Measurements from ENCODE around the gene SLC22A31.
"Not testable (repeated sequence)": the region's sequence is repeated elsewhere in the genome, so short reads cannot be mapped to it uniquely, and the experiment has no call there.

SLC22A31 gene

DNA sequence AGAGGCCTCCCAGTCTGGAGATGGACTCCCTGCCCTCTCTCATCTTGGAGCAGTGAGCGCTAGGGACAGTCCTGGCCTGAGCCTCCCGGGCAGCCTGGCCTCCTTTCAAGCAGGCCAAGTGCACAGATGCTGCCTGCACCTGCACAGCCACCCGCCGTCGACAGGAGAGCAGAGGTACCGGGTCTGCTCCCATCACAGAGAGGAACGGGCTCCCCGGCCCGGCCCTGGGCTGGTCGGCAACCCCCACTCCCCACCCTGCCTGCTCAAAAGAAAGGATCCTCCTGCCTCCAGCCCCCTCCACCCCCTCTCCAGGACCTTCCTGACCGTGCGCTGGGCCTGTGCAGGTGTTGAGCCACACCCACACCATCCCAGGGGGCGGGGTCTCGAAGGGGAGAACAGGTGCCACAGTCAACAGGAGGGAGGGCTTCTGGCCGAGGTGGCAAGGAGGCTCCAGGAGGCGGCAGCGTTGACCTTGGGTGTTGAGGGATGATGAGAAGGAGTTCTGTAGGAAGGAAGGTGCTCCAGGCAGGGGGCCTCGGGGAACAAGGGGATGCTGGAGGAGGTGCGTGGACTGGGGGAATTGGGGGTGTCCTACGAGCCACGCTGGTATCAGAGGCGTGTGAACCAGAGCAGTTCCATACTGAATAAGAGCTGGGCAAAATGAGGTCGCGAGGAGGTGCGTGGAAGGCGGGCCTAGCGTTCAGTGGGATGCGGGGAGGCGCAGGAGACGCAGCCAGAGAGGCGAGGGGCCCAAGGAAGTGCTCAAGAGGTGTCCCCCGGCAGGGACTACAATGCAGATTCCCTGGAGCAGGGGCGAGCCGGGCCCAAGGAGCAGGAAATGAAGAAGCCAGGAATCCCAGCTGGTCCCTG, 29.8 kb downstream of the SLC22A31 start:
- Mint-ChIP-seq H3K36me3 (no peaks in the 10 kb centered on the region), H3K27ac (peak overlapping the region; percentile 55), H3K4me3 (peak overlapping the region; percentile 72), H3K4me1 (peaks cover 9% of the 10 kb centered on the region), H3K9me3 (no peaks in the 10 kb centered on the region)
- peak in 1 of 2 donors; percentile 59 for DNase-seq (ENCODE audit: low spot score in 2 of 2)
- peak; percentile 1 for ATAC-seq

DNA sequence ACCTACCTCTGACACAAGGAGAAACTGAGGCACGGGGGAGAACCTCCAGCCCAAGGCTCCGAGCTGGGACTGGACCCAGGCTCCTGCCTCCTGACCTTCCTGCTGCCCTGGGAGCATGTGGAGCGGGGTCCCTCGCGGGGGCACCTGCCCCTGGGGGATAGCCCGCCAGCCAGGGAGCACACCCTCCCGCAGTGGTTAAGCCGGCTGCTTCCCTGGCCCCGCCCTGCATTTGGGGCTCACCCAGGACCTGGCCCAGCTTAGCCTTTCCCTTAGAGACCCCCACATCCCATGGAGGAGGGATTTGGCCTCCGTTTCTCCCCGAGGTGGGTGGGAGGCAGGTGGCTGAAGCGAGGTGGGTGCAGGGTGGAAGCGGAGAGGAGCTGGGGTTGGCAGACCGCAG, 30.6 kb downstream of the SLC22A31 start:
- no peak overlapping the region for H3K27ac Mint-ChIP-seq
- no peak for DNase-seq (ENCODE audit: low spot score in 2 of 2)

DNA sequence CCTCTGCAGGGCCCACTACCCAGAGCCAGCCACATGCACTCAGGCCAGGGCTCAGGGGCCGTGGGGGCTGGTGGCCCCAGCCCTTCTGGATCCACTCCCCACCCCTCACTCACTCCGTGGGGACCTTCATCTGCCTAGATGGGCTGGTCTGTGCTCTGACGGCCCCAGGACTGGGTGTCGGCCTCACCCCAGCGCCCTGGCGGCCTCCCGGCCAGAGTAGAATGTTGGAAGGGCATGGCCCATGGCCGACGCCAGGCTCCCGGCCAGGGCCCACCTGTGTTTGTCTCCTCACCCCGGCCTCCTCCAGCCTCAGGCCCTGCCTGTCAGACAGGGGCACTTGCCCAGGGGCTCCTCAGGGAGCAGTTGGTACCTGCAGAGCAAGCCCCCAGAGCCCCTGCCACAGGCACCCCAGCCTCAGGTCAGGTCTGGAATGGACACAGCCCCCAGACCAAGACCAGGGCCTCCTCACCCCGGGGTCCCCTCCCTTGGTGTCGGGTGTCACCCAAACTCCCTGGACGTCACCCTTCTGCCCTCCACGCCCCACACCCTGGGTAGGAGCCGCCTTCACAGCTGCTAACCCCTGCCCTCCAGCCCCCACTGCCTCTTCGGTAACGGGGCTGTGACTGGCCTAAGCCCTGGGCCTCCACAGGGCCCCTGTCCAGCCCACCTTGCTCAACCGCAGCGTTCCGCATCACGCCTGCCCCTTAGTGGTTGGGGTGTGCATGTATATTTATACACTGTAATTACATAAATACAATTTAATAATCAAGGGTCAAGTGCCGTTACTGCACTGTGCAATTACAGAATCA, 31.8 kb downstream of the SLC22A31 start:
- Mint-ChIP-seq H3K27ac (no peak overlapping the region), H3K9me3 (no peaks in the 10 kb centered on the region), H3K36me3 (no peaks in the 10 kb centered on the region), H3K4me1 (peaks cover 9% of the 10 kb centered on the region), H3K4me3 (no peak overlapping the region)
- DNase-seq (ENCODE audit: low spot score in 2 of 2) = no peak
- ATAC-seq = no peak

More for the DNA sequence above, 30.6 kb downstream of the SLC22A31 start:
- no peaks in the 10 kb centered on the region for H3K36me3 Mint-ChIP-seq
- ATAC-seq = no peak
- H3K4me1 Mint-ChIP-seq = peaks cover 9% of the 10 kb centered on the region
- no peak overlapping the region for H3K4me3 Mint-ChIP-seq
- H3K9me3 Mint-ChIP-seq = no peaks in the 10 kb centered on the region

DNA sequence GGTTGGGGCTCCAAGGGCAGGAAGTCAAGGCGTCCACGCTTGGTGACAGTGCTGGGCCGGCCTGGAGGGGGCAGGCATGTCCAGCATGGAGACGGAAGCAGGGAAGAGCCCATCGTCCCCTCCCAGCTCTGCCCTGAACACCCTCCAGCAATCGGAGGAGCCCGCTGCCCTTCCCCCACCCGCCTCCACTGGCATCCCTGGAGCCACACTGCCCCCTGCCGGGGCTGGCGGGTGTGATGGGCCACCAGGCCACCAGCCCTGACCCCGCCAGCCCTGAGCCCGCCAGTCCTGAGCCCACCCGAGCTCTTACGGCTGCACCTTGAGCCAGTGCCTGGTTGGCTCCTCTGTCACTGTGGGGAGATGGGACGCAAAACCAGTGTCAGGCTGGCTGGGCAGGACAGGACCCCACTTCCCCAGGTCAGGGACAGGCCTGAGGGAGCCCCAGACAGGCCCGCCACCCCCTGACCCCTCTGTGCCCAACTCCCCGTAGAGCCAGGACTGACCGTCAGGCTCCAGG, 32.9 kb downstream of the SLC22A31 start:
- H3K4me3 Mint-ChIP-seq = no peak overlapping the region
- H3K9me3 Mint-ChIP-seq = no peaks in the 10 kb centered on the region
- no peaks in the 10 kb centered on the region for H3K36me3 Mint-ChIP-seq
- no peak overlapping the region for H3K27ac Mint-ChIP-seq
- ATAC-seq (peak; percentile 48), DNase-seq (ENCODE audit: low spot score in 2 of 2) (peak; percentile 95)
- H3K4me1 Mint-ChIP-seq = peaks cover 9% of the 10 kb centered on the region

DNA sequence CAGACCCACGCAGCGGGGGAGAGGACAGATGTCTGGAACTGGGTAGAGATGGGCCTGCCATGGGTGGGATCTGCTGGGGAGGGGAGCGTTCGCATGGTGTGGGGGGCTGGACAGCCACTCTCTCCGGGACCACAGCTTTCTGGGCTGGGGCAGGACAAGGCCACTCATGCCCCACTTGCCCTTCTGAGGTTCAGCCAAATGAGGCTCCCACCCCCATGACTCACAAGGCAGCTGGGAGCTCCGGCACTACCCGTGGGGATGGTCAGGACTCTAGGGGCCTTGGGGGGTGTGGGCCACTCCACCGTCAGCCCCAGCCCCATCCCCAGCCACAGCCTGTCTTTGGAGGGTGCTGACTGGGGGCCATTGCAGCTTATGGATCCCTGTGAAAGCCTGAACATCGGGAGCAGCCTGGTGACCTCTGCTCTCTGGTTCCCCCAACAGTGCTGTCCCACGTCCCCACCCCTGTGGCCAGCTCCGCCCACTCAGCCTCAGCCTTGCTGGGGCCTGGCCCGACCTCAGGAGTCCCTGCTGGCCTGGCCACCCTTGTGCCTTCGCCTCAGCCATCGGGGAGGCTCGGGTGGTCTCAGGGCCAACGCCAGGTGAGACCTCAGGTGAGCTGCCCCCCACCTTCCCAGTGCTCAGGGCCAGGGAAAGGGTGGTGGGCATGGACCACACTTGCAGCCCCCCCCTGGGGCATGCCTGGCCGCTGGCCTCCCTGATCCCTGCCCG, 33.5 kb downstream of the SLC22A31 start:
- ATAC-seq (no peak), DNase-seq (ENCODE audit: low spot score in 2 of 2) (no peak)
- Mint-ChIP-seq H3K4me1 (peaks cover 9% of the 10 kb centered on the region), H3K9me3 (no peaks in the 10 kb centered on the region), H3K36me3 (no peaks in the 10 kb centered on the region), H3K4me3 (no peak overlapping the region), H3K27ac (no peak overlapping the region)

DNA sequence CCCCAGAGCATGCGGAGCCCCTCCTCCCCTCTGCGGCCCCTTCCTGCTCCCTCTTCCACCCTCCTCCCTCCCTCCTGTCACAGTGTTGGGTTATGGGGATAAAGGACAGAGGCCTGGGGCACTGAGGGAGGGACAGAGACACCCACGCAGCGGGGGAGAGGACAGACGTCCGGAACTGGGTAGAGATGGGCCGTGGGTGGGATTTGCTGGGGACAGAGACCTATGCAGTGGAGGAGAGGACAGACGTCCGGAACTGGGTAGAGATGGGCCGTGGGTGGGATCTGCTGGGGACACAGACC, 34.7 kb downstream of the SLC22A31 start:
- not testable (repeated sequence) for H3K4me3 Mint-ChIP-seq; H3K9me3 Mint-ChIP-seq; H3K36me3 Mint-ChIP-seq; DNase-seq (ENCODE audit: low spot score in 2 of 2); ATAC-seq; H3K27ac Mint-ChIP-seq; H3K4me1 Mint-ChIP-seq

DNA sequence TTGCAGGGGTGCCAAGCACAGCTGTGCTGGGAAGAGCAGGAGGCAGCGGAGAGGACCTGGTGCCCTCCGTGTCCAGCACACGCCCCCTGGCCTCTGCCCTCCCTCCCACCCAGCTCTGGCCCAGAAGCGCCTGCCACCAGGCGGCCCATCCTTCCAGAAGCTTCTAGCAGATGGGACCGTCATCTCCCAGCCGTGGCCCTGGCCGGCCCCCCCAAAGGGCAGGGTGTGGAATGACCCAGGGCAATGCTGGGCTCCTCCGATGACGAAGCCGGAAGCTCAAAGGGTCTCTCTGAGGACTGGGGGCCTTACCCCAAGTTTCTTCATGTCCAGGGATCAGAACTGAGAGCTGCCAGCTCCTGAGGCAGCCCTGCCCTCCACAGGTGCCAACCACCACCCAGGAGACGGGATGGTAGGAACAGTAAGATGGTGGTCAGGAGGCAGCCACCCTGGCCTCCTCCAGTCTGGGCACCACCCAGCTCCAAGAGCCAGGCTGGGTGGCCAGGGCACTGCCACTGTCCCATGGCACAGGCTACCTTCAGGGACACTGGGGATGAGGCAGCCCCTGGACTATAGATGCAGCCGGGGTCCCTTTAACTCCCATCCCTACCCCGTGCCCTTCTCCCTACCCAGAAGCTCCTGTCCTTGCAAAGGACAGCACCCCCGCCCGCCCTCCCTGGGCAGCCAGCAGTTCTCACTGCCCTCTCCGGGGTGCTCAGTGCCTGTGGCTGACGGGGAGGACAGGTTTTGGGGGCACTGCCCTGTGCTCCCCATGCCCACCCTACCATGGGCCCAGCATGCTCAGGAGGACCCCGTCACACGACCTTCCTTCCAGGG, 35.3 kb downstream of the SLC22A31 start:
- Mint-ChIP-seq H3K27ac (no peak overlapping the region), H3K4me1 (no peaks in the 10 kb centered on the region), H3K9me3 (no peaks in the 10 kb centered on the region), H3K4me3 (no peak overlapping the region), H3K36me3 (no peaks in the 10 kb centered on the region)
- ATAC-seq (no peak), DNase-seq (ENCODE audit: low spot score in 2 of 2) (no peak)

DNA sequence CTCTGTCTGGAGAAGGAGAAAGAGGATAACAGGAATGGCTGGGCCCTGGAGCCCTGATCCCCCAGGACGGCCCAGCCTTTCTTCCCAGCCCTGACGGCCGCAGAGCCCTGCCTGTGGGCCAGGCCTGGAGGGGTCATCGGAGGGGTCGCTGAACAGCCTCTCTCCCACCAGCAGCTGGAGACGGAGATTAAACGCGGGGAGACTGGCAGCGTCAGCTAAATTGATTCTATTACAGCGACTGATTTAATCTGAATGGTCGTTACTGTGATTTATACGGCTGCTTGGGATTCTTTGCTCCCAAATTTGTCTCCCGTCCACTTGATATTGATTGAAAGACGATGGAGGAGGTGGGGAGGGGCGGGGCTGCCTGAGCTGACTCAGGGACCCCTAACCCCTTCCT, 35.9 kb downstream of the SLC22A31 start:
- Mint-ChIP-seq H3K36me3 (no peaks in the 10 kb centered on the region), H3K4me3 (no peak overlapping the region), H3K4me1 (no peaks in the 10 kb centered on the region), H3K27ac (peak overlapping the region; percentile 26), H3K9me3 (no peaks in the 10 kb centered on the region)
- ATAC-seq (no peak), DNase-seq (ENCODE audit: low spot score in 2 of 2) (no peak)

DNA sequence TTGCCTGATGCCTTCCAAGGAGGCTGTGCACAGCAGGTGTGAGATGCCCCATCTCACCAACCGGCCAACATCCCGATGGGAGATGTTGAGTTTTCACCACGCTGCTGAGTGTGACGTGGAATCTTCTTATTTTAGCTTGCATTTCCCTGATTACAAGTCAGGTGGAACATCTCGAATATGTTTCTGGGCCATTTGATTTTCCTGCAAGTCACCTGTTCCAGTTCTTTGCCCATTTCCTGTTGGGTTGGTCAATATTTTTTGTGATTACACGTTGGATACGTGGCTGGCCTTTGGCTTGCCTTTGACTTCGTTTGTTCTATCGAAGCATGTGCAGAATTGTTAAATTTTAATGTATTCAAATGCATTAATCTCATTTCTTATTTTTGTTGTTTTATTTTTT, 37.0 kb downstream of the SLC22A31 start:
- DNase-seq (ENCODE audit: low spot score in 2 of 2) = no peak
- no peak overlapping the region for H3K27ac Mint-ChIP-seq
- no peaks in the 10 kb centered on the region for H3K4me1 Mint-ChIP-seq
- no peaks in the 10 kb centered on the region for H3K9me3 Mint-ChIP-seq
- no peaks in the 10 kb centered on the region for H3K36me3 Mint-ChIP-seq
- no peak for ATAC-seq
- H3K4me3 Mint-ChIP-seq = no peak overlapping the region

DNA sequence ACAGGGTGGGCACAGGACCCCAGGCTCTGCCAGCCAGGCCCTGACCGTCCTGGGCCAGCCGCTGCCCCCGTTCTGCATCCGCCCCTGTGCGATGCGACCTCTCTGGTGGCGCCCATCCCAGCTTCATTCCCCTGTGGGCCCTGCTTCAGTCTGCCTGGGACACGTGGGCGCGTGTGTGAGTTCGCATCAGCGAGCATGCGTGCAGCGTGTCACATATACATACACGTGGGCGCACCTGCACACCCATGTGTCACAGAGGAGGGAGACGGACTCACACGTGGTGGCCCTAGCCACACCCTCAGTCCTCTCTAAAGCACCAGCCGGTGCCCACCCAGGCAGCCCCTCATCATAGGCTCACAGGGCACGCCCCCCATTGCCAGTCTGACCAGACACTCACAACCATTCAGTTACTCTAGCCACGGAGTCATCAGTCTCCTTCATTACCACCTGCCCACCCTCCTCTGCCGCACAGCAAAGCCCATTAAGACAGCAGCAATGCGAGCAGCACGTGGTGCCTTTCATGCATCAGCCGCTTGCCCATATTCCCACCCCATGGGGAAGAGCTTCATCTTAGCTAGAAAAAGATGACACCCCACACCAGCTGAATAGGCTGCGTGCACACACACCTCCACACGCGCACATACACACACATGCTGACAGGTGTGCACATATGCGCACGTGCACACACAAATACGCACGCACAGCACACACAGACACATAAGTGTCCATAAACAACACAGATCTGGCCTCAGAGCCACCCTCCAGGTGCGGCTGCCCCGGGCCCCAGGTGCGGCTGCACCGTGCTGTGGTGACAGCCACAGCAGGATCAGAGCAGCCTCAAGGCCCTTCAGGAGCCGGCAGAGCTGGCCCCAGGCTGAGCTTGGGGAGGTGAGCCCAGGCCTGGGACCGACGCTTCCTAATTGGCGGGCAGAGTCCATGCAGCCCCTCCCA, 38.3 kb downstream of the SLC22A31 start:
- ATAC-seq (no peak), DNase-seq (ENCODE audit: low spot score in 2 of 2) (no peak)
- Mint-ChIP-seq H3K4me3 (no peak overlapping the region), H3K9me3 (no peaks in the 10 kb centered on the region), H3K27ac (no peak overlapping the region), H3K36me3 (no peaks in the 10 kb centered on the region), H3K4me1 (no peaks in the 10 kb centered on the region)

DNA sequence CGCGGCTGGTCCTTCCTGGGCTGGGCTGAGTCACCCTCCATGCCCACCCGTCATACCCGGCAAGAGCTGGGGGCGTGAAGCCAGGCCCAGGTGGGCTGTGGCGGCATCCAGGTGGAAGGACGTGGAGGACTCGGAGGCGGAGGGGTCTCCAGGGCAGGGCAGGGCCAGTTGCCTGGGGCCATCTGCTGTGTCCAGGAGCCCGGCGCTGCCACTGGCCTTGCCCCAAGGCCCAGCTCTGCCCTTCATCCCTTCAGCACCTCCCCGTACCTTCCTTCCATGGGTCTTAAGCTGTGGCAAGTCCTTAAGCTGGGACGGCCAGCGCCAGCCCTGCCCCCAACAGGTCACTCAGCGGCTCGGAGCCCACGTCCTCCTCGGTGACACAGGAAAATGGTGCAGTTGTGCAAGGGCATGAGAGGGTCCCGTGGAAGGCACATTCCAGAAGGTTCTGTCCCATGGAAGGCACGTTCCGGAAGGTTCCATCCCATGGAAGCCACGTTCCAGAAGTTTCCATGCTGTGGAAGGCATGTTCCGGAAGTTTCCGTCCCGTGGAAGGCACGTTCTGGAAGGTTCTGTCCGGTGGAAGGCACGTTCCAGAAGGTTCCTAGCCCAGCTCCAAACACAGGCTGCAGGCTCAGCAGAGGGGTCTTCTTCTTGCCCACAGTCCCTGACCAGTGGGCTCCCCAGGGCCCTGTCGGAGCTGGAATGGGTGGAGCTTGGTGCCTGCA, 39.2 kb downstream of the SLC22A31 start:
- ATAC-seq (no peak), DNase-seq (ENCODE audit: low spot score in 2 of 2) (no peak)
- Mint-ChIP-seq H3K27ac (no peak overlapping the region), H3K36me3 (no peaks in the 10 kb centered on the region), H3K4me1 (no peaks in the 10 kb centered on the region), H3K4me3 (no peak overlapping the region), H3K9me3 (no peaks in the 10 kb centered on the region)

DNA sequence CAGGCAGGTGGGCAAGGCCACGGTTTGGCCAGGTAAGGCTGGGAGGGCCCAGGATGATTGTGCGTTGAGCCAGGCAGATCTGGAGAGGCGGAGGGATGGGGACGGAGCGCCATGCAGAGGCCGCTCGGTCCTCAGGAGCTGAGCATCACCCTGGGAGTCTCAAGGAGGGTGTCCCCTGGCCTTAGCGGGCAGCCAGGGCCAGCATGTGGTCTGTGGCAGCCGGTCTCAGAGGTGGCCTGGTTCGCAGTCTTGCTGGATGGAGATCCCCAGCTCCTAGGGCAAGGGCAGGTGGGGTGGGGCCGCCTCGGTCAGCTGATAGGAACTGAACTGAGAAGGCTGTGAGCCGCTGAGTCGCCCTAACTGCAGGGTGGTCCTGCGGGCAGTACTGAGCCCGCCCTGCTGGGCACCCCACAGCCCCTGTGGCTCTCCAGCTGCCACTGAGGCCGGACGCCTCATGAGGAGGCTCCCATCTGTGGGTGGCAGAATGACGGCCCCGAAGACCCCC, 40.4 kb downstream of the SLC22A31 start:
- Mint-ChIP-seq H3K9me3 (no peaks in the 10 kb centered on the region), H3K27ac (no peak overlapping the region), H3K4me1 (no peaks in the 10 kb centered on the region), H3K36me3 (peaks cover 6% of the 10 kb centered on the region), H3K4me3 (no peak overlapping the region)
- no peak for ATAC-seq
- DNase-seq (ENCODE audit: low spot score in 2 of 2) = no peak

All from stimulated activated effector memory CD8-positive, alpha-beta T cell treated with anti-CD3 and anti-CD28 coated beads, Interleukin-12 subunit alpha, Interleukin-12 subunit beta, amount 100 ng/mL, for 72 hours (primary cell).